ENCODE data around the gene ANKRD17.

- TF ChIP-seq CTCF (conservative IDR thresholded peaks at IDR 0.05; ENCODE audit: low read length), result no peak
- TF ChIP-seq EZH2phosphoT487 (IDR thresholded peaks at IDR 0.05; ENCODE audit: borderline replicate concordance), result no peak
These were observed 36.9 kb downstream of the ANKRD17 start for GRCh38 chr4:73221734-73222133.
